ENCODE measurements around the gene CSRNP3. TPM values are rescaled to one million over a fixed set of nuclear protein-coding genes. Genes with fewer than 3 reads are reported as not detected.

The CSRNP3 gene
- total and polyA plus RNA-seq, 10 of the 15 experiments (the other 5 are each of a cell fraction or from before 2014, with no cell fraction given), result 0.03 to 5.2 (median 0.11) TPM; not detected in 1

- TF ChIP-seq ZBTB40 (IDR thresholded peaks at IDR 0.05; ENCODE audit: borderline replicate concordance), result no peak
- TF ChIP-seq MTA3 (IDR thresholded peaks at IDR 0.05; ENCODE audit: borderline replicate concordance, low read length), result no peak
- no peak for TF ChIP-seq SUPT20H (IDR thresholded peaks at IDR 0.05; ENCODE audit: borderline replicate concordance, control insufficient read depth, low read depth, low read length)
- no peak for TF ChIP-seq ZNF217 (IDR thresholded peaks at IDR 0.05)
- TF ChIP-seq RELA (IDR thresholded peaks at IDR 0.05; ENCODE audit: borderline replicate concordance, partially characterized antibody), result no peak
These were observed 230.4 kb downstream of the CSRNP3 start (continued) for GRCh38 chr2:165699946-165700345.

- no peak overlapping the region for H3K4me3 ChIP-seq
- intact Hi-C loops (cut with micrococcal nuclease; ENCODE audit: unreplicated experiment) (no loop called here), in situ Hi-C loops (cut with MboI) (no loop called here)
- no peaks in the 10 kb centered on the region for H3K79me2 ChIP-seq (ENCODE audit: control insufficient read depth, insufficient read depth, low read length)
- ChIA-PET RAD21 (ENCODE audit: unreplicated experiment) (interaction anchor here (0.6 to 2.2 kb wide), 12 partner anchors 36 to 298 kb away, joined by 3 to 21 read pairs (median 5); no protein-coding TSS in a partner anchor), POLR2A (no interaction called here), SMC1A (ENCODE audit: uncharacterized antibody, unreplicated experiment) (interaction anchor here (0.6 to 6.8 kb wide), 20 partner anchors 9 to 427 kb away, joined by 3 to 114 read pairs (median 3); partner anchors contain the start of gene SCN1A), CTCF (interaction anchor here (0.6 to 7.6 kb wide), 19 partner anchors 16 to 684 kb away, joined by 3 to 105 read pairs (median 4); no protein-coding TSS in a partner anchor)
- ATAC-seq (no peak), DNase-seq (ENCODE audit: low read depth, low spot score) (no peak), FAIRE-seq (no peak)
- no peak overlapping the region for H2AFZ ChIP-seq (ENCODE audit: control insufficient read depth, low read depth, low read length)
- H3K27me3 ChIP-seq (replicated peaks in 1 of 2; ENCODE audit: control insufficient read depth in 2 of 2, insufficient read depth in 2 of 2, low read length in 1 of 2), result no peaks in the 10 kb centered on the region
- no peaks in the 10 kb centered on the region for H3K36me3 ChIP-seq (ENCODE audit: control insufficient read depth in 2 of 2, insufficient read depth in 2 of 2, low read length in 1 of 2)
- 54% methylated on average over 5 of the region's 5 CpGs for WGBS (ENCODE audit: insufficient coverage, insufficient replicate concordance, low lambda C conversion rate, missing lambda C conversion rate)
- no peaks in the 10 kb centered on the region for H4K20me1 ChIP-seq (ENCODE audit: control insufficient read depth, insufficient read depth)
- no peaks in the 10 kb centered on the region for H3K9me3 ChIP-seq (replicated peaks; ENCODE audit: control insufficient read depth, insufficient read depth, low read length)
- no peaks in the 10 kb centered on the region for H3K4me1 ChIP-seq (ENCODE audit: control insufficient read depth, insufficient read depth, low read length)
- no peak overlapping the region for H3K4me2 ChIP-seq (ENCODE audit: control insufficient read depth, insufficient read depth)
- no peak overlapping the region for H3K9ac ChIP-seq (ENCODE audit: control insufficient read depth, insufficient read depth, low read length)
- H3K27ac ChIP-seq (ENCODE audit: control insufficient read depth, insufficient read depth), result no peak overlapping the region
- BruUV-seq (replicated peaks), result no TSS peak
- TF ChIP-seq IRF4 (IDR thresholded peaks at IDR 0.05; ENCODE audit: low read depth, low read length), result no peak
- no peak for TF ChIP-seq JUNB (IDR thresholded peaks at IDR 0.05)
- no peak for TF ChIP-seq CEBPB (IDR thresholded peaks at IDR 0.05; ENCODE audit: borderline replicate concordance in 1 of 2, low read depth in 2 of 2, low read length in 2 of 2)
- TF ChIP-seq ATF3 (IDR thresholded peaks at IDR 0.05; ENCODE audit: borderline replicate concordance, extremely low read depth, low read depth, low read length), result no peak
- TF ChIP-seq, protein P1, sequence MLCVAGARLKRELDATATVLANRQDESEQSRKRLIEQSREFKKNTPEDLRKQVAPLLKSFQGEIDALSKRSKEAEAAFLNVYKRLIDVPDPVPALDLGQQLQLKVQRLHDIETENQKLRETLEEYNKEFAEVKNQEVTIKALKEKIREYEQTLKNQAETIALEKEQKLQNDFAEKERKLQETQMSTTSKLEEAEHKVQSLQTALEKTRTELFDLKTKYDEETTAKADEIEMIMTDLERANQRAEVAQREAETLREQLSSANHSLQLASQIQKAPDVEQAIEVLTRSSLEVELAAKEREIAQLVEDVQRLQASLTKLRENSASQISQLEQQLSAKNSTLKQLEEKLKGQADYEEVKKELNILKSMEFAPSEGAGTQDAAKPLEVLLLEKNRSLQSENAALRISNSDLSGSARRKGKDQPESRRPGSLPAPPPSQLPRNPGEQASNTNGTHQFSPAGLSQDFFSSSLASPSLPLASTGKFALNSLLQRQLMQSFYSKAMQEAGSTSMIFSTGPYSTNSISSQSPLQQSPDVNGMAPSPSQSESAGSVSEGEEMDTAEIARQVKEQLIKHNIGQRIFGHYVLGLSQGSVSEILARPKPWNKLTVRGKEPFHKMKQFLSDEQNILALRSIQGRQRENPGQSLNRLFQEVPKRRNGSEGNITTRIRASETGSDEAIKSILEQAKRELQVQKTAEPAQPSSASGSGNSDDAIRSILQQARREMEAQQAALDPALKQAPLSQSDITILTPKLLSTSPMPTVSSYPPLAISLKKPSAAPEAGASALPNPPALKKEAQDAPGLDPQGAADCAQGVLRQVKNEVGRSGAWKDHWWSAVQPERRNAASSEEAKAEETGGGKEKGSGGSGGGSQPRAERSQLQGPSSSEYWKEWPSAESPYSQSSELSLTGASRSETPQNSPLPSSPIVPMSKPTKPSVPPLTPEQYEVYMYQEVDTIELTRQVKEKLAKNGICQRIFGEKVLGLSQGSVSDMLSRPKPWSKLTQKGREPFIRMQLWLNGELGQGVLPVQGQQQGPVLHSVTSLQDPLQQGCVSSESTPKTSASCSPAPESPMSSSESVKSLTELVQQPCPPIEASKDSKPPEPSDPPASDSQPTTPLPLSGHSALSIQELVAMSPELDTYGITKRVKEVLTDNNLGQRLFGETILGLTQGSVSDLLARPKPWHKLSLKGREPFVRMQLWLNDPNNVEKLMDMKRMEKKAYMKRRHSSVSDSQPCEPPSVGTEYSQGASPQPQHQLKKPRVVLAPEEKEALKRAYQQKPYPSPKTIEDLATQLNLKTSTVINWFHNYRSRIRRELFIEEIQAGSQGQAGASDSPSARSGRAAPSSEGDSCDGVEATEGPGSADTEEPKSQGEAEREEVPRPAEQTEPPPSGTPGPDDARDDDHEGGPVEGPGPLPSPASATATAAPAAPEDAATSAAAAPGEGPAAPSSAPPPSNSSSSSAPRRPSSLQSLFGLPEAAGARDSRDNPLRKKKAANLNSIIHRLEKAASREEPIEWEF (IDR thresholded peaks at IDR 0.05; ENCODE audit: insufficient replicate concordance, low read depth, low read length), result no peak
- no peak for TF ChIP-seq KLF5 (IDR thresholded peaks at IDR 0.05; ENCODE audit: partially characterized antibody)
These were observed 231.0 kb downstream of the CSRNP3 start for GRCh38 chr2:165700531-165700930.

Data from GM12878 (cell line).